Liver (tissue), 9 donors: Measurements from ENCODE around the gene SCN9A. TPM values are rescaled to one million over a fixed set of nuclear protein-coding genes. Genes with fewer than 3 reads are reported as not detected.

ENCODE experiments used
- DNase-seq: peaks from one replicate; pipeline ENCODE4 v3.0.0-alpha.2; 2017; ENCODE audit warnings: low spot score
- H3K27ac ChIP-seq, 2 donors: one replicate each; pipeline ENCODE4 v1.7.0; 2013; ENCODE audit warnings: inconsistent platforms in 2 of 2, low read length in 2 of 2, control low read depth in 1 of 2, low read depth in 1 of 2, mild to moderate bottlenecking in 1 of 2
- H3K27me3 ChIP-seq, 4 donors: one replicate each; pipeline versions ENCODE4 v1.6.1 to v1.7.0; 2013; ENCODE audit warnings: low read length in 3 of 4, inconsistent platforms in 1 of 4, mild to moderate bottlenecking in 1 of 4, moderate library complexity in 1 of 4; ENCODE audit not compliant: control insufficient read depth in 4 of 4, insufficient read depth in 4 of 4
- H3K36me3 ChIP-seq, 4 donors: one replicate each; pipeline versions ENCODE4 v1.6.1 to v1.7.0; 2013; ENCODE audit warnings: low read length in 3 of 4, mild to moderate bottlenecking in 3 of 4, low read depth in 1 of 4, moderate library complexity in 1 of 4; ENCODE audit not compliant: control insufficient read depth in 4 of 4, insufficient read depth in 3 of 4
- H3K4me1 ChIP-seq, 4 donors: one replicate each; pipeline versions ENCODE4 v1.6.1 to v1.7.0; 2013; ENCODE audit warnings: low read length in 3 of 4, mild to moderate bottlenecking in 3 of 4, moderate library complexity in 1 of 4; ENCODE audit not compliant: control insufficient read depth in 4 of 4, insufficient read depth in 4 of 4
- H3K4me3 ChIP-seq, 3 donors: one replicate each; pipeline versions ENCODE4 v1.6.1 to v1.7.0; 2013; ENCODE audit warnings: low read length in 3 of 3, control low read depth in 1 of 3, low read depth in 1 of 3, mild to moderate bottlenecking in 1 of 3
- H3K9ac ChIP-seq, 2 donors: one replicate each; pipeline ENCODE4 v1.7.0; 2013; ENCODE audit warnings: low read length in 2 of 2, mild to moderate bottlenecking in 2 of 2, moderate library complexity in 2 of 2, control low read depth in 1 of 2, low read depth in 1 of 2
- H3K9me3 ChIP-seq, 4 donors: one replicate each; pipeline versions ENCODE4 v1.6.1 to v1.7.0; 2013; ENCODE audit warnings: low read length in 3 of 4; ENCODE audit not compliant: control insufficient read depth in 4 of 4
- ATF3 ChIP-seq: IDR thresholded peaks from 2 replicates; pipeline ENCODE4 v1.6.1; 2016; ENCODE audit warnings: antibody characterized with exemption
- CTCF ChIP-seq: fragments of 150-350 bp; IDR thresholded peaks from 2 replicates; pipeline ENCODE4 v1.5.1; 2017; ENCODE audit warnings: improper control_type of control experiment, low read depth, low read length; ENCODE audit not compliant: missing input control
- EGR1 ChIP-seq, 2 donors: IDR thresholded peaks; 2 replicates each; pipeline ENCODE4 v1.6.1; 2016 to 2018; ENCODE audit warnings: antibody characterized with exemption in 2 of 2, low read depth in 2 of 2
- FOXA1 ChIP-seq: IDR thresholded peaks from 2 replicates; pipeline ENCODE4 v1.6.1; 2016; ENCODE audit warnings: antibody characterized with exemption
- FOXA2 ChIP-seq: IDR thresholded peaks from 2 replicates; pipeline ENCODE4 v1.6.1; 2016; ENCODE audit warnings: antibody characterized with exemption
- GABPA ChIP-seq, 2 donors: IDR thresholded peaks in 1 of 2; conservative IDR thresholded peaks in 1 of 2; 2 replicates each; pipeline ENCODE4 v1.6.1; 2016; ENCODE audit warnings: antibody characterized with exemption in 2 of 2, mild to moderate bottlenecking in 1 of 2, moderate library complexity in 1 of 2
- HNF4A ChIP-seq, 2 donors: conservative IDR thresholded peaks; 2 replicates each; pipeline ENCODE4 v1.6.1; 2016; ENCODE audit warnings: antibody characterized with exemption in 2 of 2, mild to moderate bottlenecking in 2 of 2
- HNF4G ChIP-seq: IDR thresholded peaks from 2 replicates; pipeline ENCODE4 v1.6.1; 2016; ENCODE audit warnings: antibody characterized with exemption
- JUND ChIP-seq, 2 donors: IDR thresholded peaks; 2 replicates each; pipeline ENCODE4 v1.6.1; 2016; ENCODE audit warnings: antibody characterized with exemption in 2 of 2
- MAX ChIP-seq: IDR thresholded peaks from 2 replicates; pipeline ENCODE4 v1.6.1; 2016; ENCODE audit warnings: antibody characterized with exemption
- NR2F2 ChIP-seq: IDR thresholded peaks from 2 replicates; pipeline ENCODE4 v1.6.1; 2016; ENCODE audit warnings: antibody characterized with exemption
- RAD21 ChIP-seq, 2 donors: IDR thresholded peaks; 2 replicates each; pipeline ENCODE4 v1.6.1; 2016; ENCODE audit warnings: antibody characterized with exemption in 2 of 2, mild to moderate bottlenecking in 2 of 2
- REST ChIP-seq: IDR thresholded peaks from 2 replicates; pipeline ENCODE4 v1.6.1; 2016; ENCODE audit warnings: antibody characterized with exemption, mild to moderate bottlenecking
- RXRA ChIP-seq, 2 donors: IDR thresholded peaks; 2 replicates each; pipeline ENCODE4 v1.6.1; 2017 to 2018; ENCODE audit warnings: antibody characterized with exemption in 2 of 2, mild to moderate bottlenecking in 1 of 2
- SP1 ChIP-seq: IDR thresholded peaks from 2 replicates; pipeline ENCODE4 v1.6.1; 2018; ENCODE audit warnings: antibody characterized with exemption, mild to moderate bottlenecking
- TAF1 ChIP-seq: conservative IDR thresholded peaks from 2 replicates; pipeline ENCODE4 v1.6.1; 2016; ENCODE audit warnings: antibody characterized with exemption, mild to moderate bottlenecking
- YY1 ChIP-seq: IDR thresholded peaks from 2 replicates; pipeline ENCODE4 v1.6.1; 2016; ENCODE audit warnings: antibody characterized with exemption, mild to moderate bottlenecking
- ZBTB33 ChIP-seq: IDR thresholded peaks from 2 replicates; pipeline ENCODE4 v1.6.1; 2016; ENCODE audit warnings: antibody characterized with exemption
- WGBS: extraction: QIAGEN DNeasy Blood & Tissue Kit; methylation state at CpG from one replicate; pipeline ENCODE4 v1.1.7; 2013; 5-methylcytosine and 5-hydroxymethylcytosine counted together
- polyA plus RNA-seq, 2 donors: library from polyadenylated mRNA; stranded (reverse) in 1 of 2; unstranded in 1 of 2; fragments of 200-250 nt in 1 of 2; fragments of >200 nt in 1 of 2; fragmentation: Nextera tagmentation in 1 of 2; extraction: Ambion mirVana in 1 of 2; gene quantifications; one replicate each; pipeline versions ENCODE4 v1.2.1 to v1.2.3, GENCODE V29; 2013 to 2015
- total RNA-seq, 2 donors: library from RNA; depleted of rRNA; stranded (reverse); fragments of >200 nt; gene quantifications; one replicate each; pipeline ENCODE4 v1.2.3, GENCODE V29; 2014
- donor health status: healthy.
- donor health status: healthy.
- donor health status: healthy.
- donor health status: healthy.
- donor health status: healthy.

Gene SCN9A
- total and polyA plus RNA-seq, 4 donors, result 1.2 to 10.1 (median 9.2) TPM

GRCh38 chr2:166193407-166193806 lies 182.3 kb downstream of the SCN9A start (continued):
- TF ChIP-seq REST, result no peak
- TF ChIP-seq TAF1, result no peak
- TF ChIP-seq GABPA (IDR thresholded peaks at IDR 0.05 in 1 of 2, conservative IDR thresholded peaks at IDR 0.05 in 1 of 2), result no peak
- no peak for TF ChIP-seq RXRA (IDR thresholded peaks at IDR 0.05)
- no peak for TF ChIP-seq YY1

GRCh38 chr2:166188084-166188483 lies 187.7 kb downstream of the SCN9A start:
- 66% methylated on average over 3 of the region's 3 CpGs for WGBS
- Histone ChIP-seq H3K9ac (no peak overlapping the region), H3K9me3 (no peaks in the 10 kb centered on the region), H3K36me3 (no peaks in the 10 kb centered on the region), H3K27ac (no peak overlapping the region), H3K27me3 (no peaks in the 10 kb centered on the region), H3K4me3 (no peak overlapping the region), H3K4me1 (no peaks in the 10 kb centered on the region)
- DNase-seq, result no peak
- TF ChIP-seq JUND (IDR thresholded peaks at IDR 0.05) (no peak), TAF1 (no peak), RXRA (IDR thresholded peaks at IDR 0.05) (no peak), FOXA1 (no peak), HNF4G (no peak), YY1 (no peak), ZBTB33 (no peak), MAX (no peak), NR2F2 (no peak), SP1 (no peak), ATF3 (no peak), FOXA2 (no peak), EGR1 (IDR thresholded peaks at IDR 0.05; ENCODE audit: low read depth in 2 of 2) (no peak), HNF4A (conservative IDR thresholded peaks at IDR 0.05) (no peak), CTCF (no peak), RAD21 (IDR thresholded peaks at IDR 0.05) (no peak), REST (no peak), GABPA (IDR thresholded peaks at IDR 0.05 in 1 of 2, conservative IDR thresholded peaks at IDR 0.05 in 1 of 2) (no peak)
